PC-9 (cell line): ENCODE data around the gene RPL28. TPM values are rescaled to one million over a fixed set of nuclear protein-coding genes. Genes with fewer than 3 reads are reported as not detected.
"Not testable (repeated sequence)": the region's sequence is repeated elsewhere in the genome, so short reads cannot be mapped to it uniquely, and the experiment has no call there.

ENCODE experiments used
- BruUV-seq: library from RNA; stranded (reverse); fragments of 400-500 nt; replicated peaks from 2 replicates; lab custom pipeline; 2021; lab: Mats Ljungman, UMichigan
- CTCF ChIA-PET: fragments of 300-600 bp; sonication (Branson Sonifier 250); formaldehyde crosslinking; loops from one replicate; lab custom pipeline; 2022; ENCODE audit warnings: antibody characterized with exemption; lab: Charles Lee
- POLR2A ChIA-PET: fragments of 300-600 bp; sonication (Branson Sonifier 250); formaldehyde crosslinking; loops from one replicate; lab custom pipeline; 2022; ENCODE audit warnings: antibody characterized with exemption; ENCODE audit not compliant: unreplicated experiment; lab: Charles Lee
- DNase-seq, 2 experiments: peaks; one replicate each; pipeline versions ENCODE4 v3.0.0 to v3.0.0-alpha.2; 2015 to 2022; ENCODE audit warnings: mixed read lengths in 1 of 2
- H2AFZ ChIP-seq: fragments of 200-600 bp; sonication (generic); 2 replicates; pipeline ENCODE4 v1.8.1; 2017; ENCODE audit warnings: antibody characterized with exemption
- H3F3A ChIP-seq: fragments of 200-600 bp; sonication (generic); 2 replicates; pipeline ENCODE4 v1.8.1; 2017; ENCODE audit warnings: antibody characterized with exemption, mild to moderate bottlenecking, low read depth; ENCODE audit not compliant: insufficient read depth
- H3K27ac ChIP-seq: fragments of 200-600 bp; sonication (generic); 2 replicates; pipeline ENCODE4 v1.6.1; 2016; ENCODE audit warnings: mixed run types
- H3K27me3 ChIP-seq: fragments of 200-600 bp; sonication (generic); 2 replicates; pipeline ENCODE4 v1.6.1; 2016; ENCODE audit warnings: low read depth, mixed run types; ENCODE audit not compliant: insufficient read depth
- H3K36me3 ChIP-seq: fragments of 200-600 bp; sonication (generic); 2 replicates; pipeline ENCODE4 v1.6.1; 2016; ENCODE audit warnings: low read depth, mixed run types
- H3K4me1 ChIP-seq: fragments of 200-600 bp; sonication (generic); replicated peaks from 2 replicates; pipeline ENCODE4 v1.6.1; 2016; ENCODE audit warnings: mixed run types; ENCODE audit not compliant: insufficient read depth
- H3K4me2 ChIP-seq: fragments of 200-600 bp; sonication (generic); 2 replicates; pipeline ENCODE4 v1.6.1; 2017; ENCODE audit warnings: mixed run types
- H3K4me3 ChIP-seq: fragments of 200-600 bp; sonication (generic); 2 replicates; pipeline ENCODE4 v1.6.1; 2016; ENCODE audit warnings: mixed run types
- H3K79me2 ChIP-seq: fragments of 200-600 bp; sonication (generic); 2 replicates; pipeline ENCODE4 v1.6.1; 2017; ENCODE audit warnings: low read depth, mixed run types
- H3K9me2 ChIP-seq: fragments of 200-600 bp; sonication (generic); 2 replicates; pipeline ENCODE4 v1.8.1; 2017; ENCODE audit warnings: mild to moderate bottlenecking; ENCODE audit not compliant: insufficient read depth
- H3K9me3 ChIP-seq: fragments of 200-600 bp; sonication (generic); 2 replicates; pipeline ENCODE4 v1.8.1; 2016; ENCODE audit warnings: low read depth; ENCODE audit not compliant: insufficient read depth
- H4K20me1 ChIP-seq: fragments of 200-600 bp; sonication (generic); 2 replicates; pipeline ENCODE4 v1.8.1; 2017; ENCODE audit not compliant: insufficient read depth
- EZH2 ChIP-seq: fragments of 200-600 bp; sonication (generic); IDR thresholded peaks from 2 replicates; pipeline ENCODE4 v1.8.0; 2017; ENCODE audit warnings: antibody characterized with exemption, low read depth
- intact Hi-C: fragments of 100-400 bp; cut with micrococcal nuclease; formaldehyde crosslinking; loops from one replicate; pipeline ENCODE4 v1.10.0; 2022; ENCODE audit not compliant: unreplicated experiment
- total RNA-seq: library from RNA; stranded (reverse); gene quantifications from 2 replicates; pipeline ENCODE4 v1.2.3, GENCODE V29; 2021
- TF ChIP-seq, protein P1 (sequence below): fragments of 200-600 bp; sonication (generic); conservative IDR thresholded peaks from 2 replicates; pipeline ENCODE4 v1.6.1; 2017; ENCODE audit warnings: mixed run types, antibody characterized with exemption, mild to moderate bottlenecking, moderate library complexity

RPL28 gene
- total RNA-seq, 1 experiment from 2014 or later = 2,433 TPM

DNA sequence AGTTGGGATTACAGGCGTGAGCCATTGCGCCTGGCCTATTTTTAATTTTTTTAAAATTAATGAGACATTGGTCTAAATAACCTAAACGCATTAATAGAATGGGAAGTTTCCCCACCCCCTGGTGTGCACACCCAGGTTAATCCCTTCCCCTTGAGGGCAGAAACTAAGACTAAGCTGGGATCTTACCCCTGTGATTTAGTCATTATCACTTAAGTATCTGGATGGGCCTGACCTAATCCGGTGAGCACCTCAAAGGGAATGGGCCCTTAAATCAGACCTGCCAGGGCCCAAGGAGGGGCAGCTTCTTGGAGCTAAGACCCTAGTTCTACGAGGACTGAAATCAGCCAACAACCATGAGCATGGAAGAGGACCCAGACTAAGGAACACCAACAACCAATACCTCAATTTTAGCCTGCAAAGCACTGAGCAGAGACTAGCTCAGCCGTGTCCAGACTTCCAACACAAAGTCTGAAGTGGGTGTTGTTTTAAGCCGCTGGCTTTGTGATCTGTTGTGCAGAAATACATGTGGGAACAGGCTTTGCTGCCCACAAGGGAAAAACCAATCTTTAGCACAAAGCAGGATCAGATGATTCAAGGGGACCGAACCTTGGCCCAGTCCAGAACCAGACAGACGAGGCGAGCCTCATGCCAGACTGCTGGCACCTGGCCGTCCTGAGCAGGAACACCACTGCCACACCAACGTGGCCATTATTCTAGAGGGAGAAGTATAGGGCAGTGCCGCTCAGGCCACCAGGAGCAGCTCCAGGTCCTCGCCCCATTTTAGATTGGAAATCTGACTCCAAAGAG, 14.8 kb downstream of the RPL28 start:
- Histone ChIP-seq H3K27me3 (no peaks in the 10 kb centered on the region), H2AFZ (no peak overlapping the region), H3K27ac (0 out of 2 replicates have a peak overlapping the region, but pooled peaks have one; percentile 13), H4K20me1 (peaks cover 50% of the 10 kb centered on the region), H3F3A (peaks cover 84% of the 10 kb centered on the region), H3K4me2 (no peak overlapping the region), H3K9me3 (no peaks in the 10 kb centered on the region), H3K4me1 (peaks cover 3% of the 10 kb centered on the region), H3K79me2 (peaks cover 31% of the 10 kb centered on the region), H3K36me3 (peaks cover 29% of the 10 kb centered on the region), H3K4me3 (no peak overlapping the region), H3K9me2 (no peaks in the 10 kb centered on the region)
- CTCF ChIA-PET = interaction anchor here (0.6 kb wide), 1 partner anchor 160 kb away, joined by 13 read pairs; no protein-coding TSS in a partner anchor
- TF ChIP-seq, protein P1, sequence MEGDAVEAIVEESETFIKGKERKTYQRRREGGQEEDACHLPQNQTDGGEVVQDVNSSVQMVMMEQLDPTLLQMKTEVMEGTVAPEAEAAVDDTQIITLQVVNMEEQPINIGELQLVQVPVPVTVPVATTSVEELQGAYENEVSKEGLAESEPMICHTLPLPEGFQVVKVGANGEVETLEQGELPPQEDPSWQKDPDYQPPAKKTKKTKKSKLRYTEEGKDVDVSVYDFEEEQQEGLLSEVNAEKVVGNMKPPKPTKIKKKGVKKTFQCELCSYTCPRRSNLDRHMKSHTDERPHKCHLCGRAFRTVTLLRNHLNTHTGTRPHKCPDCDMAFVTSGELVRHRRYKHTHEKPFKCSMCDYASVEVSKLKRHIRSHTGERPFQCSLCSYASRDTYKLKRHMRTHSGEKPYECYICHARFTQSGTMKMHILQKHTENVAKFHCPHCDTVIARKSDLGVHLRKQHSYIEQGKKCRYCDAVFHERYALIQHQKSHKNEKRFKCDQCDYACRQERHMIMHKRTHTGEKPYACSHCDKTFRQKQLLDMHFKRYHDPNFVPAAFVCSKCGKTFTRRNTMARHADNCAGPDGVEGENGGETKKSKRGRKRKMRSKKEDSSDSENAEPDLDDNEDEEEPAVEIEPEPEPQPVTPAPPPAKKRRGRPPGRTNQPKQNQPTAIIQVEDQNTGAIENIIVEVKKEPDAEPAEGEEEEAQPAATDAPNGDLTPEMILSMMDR = no peak
- TF ChIP-seq EZH2 = no peak
- POLR2A ChIA-PET = interaction anchor here (0.6 to 0.9 kb wide), 2 partner anchors 61 to 142 kb away, joined by 4 to 6 read pairs; partner anchors contain the start of genes ISOC2 and PPP6R1
- DNase-seq = no peak
- BruUV-seq = no TSS peak
- intact Hi-C loops = no loop called here

DNA sequence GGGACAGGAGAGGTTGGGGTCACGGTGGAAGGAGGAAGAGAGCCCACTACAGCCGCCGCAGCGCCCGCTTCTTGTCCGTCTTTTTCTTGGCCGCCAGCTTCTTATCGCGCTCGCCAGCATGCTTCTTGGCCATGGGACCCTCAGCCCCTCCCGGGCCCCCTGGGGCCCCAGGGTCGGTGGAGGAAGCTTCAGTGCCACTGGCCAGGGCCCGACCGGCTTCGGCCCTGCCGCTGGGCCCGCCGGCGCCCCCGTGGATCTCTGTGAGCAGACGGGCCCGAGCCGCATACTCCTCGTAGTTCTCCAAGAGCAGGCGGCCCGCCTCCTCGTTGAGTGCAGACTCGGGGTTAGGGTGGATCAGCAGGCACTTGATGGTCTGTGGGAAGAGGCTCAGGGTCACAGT, 15.7 kb downstream of the RPL28 start:
- Histone ChIP-seq H3K36me3 (peaks cover 36% of the 10 kb centered on the region), H3K4me1 (peaks cover 12% of the 10 kb centered on the region), H4K20me1 (peaks cover 59% of the 10 kb centered on the region), H3K79me2 (peaks cover 40% of the 10 kb centered on the region), H3F3A (peaks cover 84% of the 10 kb centered on the region)
- BruUV-seq, H3K9me2 ChIP-seq, CTCF ChIA-PET, H2AFZ ChIP-seq, H3K9me3 ChIP-seq, H3K27ac ChIP-seq, DNase-seq, H3K4me2 ChIP-seq, H3K4me3 ChIP-seq, intact Hi-C loops, H3K27me3 ChIP-seq: not testable (repeated sequence)
- POLR2A ChIA-PET = interaction anchor here (0.6 kb wide), 1 partner anchor 80 kb away, joined by 3 read pairs; no protein-coding TSS in a partner anchor

DNA sequence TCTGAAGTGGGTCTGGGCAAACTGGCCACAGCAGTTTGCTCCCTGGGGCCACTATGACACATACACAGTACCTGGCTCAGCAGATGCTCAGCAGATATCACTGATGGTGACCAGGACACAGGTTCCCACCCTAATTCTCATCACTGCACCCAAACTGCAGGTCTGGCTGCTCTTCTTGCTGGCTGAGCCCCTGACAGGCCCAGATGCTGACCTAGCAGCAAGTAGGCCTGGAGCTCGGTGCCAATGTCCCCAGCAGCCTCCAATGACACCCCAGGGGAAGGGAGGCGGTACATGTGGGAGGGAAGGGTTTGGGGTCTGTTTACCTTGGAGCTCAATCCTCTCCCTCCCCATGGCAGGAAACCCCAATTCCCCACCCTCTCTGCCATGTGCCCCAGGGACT, 16.8 kb downstream of the RPL28 start:
- H3K36me3 ChIP-seq = peaks cover 36% of the 10 kb centered on the region
- H3K79me2 ChIP-seq = peaks cover 51% of the 10 kb centered on the region
- no peak overlapping the region for H3K4me3 ChIP-seq
- H3K27me3 ChIP-seq = no peaks in the 10 kb centered on the region
- H3K9me2 ChIP-seq = no peaks in the 10 kb centered on the region
- no peak for TF ChIP-seq EZH2
- TF ChIP-seq, protein P1 = no peak
- ChIA-PET CTCF (interaction anchor here (1.2 kb wide), 1 partner anchor 13 kb away, joined by 4 read pairs; no protein-coding TSS in a partner anchor), POLR2A (no interaction called here)
- H3K4me2 ChIP-seq = no peak overlapping the region
- intact Hi-C loops = no loop called here
- peaks cover 16% of the 10 kb centered on the region for H3K4me1 ChIP-seq
- no peak for DNase-seq
- peaks cover 84% of the 10 kb centered on the region for H3F3A ChIP-seq
- BruUV-seq = no TSS peak
- H3K9me3 ChIP-seq = no peaks in the 10 kb centered on the region
- no peak overlapping the region for H3K27ac ChIP-seq
- no peak overlapping the region for H2AFZ ChIP-seq
- peaks cover 64% of the 10 kb centered on the region for H4K20me1 ChIP-seq
